Measurements from ENCODE around the gene KRTAP1-4.
"Not testable (repeated sequence)": the region's sequence is repeated elsewhere in the genome, so short reads cannot be mapped to it uniquely, and the experiment has no call there.

DNA sequence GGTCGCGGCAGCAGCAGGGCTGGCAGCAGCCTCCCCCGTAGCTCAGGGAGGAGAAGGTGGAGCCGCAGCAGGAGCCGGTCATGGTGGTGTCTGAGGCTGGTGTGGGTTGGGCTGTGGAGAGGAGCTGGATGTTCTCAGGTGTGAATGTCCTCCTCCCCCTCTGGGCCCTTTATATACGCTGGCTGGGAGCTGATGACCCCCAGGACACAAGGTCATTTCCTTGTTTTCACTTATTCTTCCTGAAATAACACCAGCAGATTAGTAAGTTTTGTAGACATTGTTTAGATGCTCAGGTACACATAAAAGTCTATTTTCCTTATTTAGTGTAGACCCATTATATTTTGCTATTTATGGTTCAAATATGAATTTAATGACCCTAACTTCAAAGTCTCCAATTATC is 25.1 kb upstream of the KRTAP1-4 start, which contains the start of gene KRTAP2-2:
- not testable (repeated sequence) for TF ChIP-seq CTCF, POLR2A (IDR thresholded peaks at IDR 0.05)
